ENCODE data around the gene MOB3A.
"Not testable (repeated sequence)": the region's sequence is repeated elsewhere in the genome, so short reads cannot be mapped to it uniquely, and the experiment has no call there.

The MOB3A gene

GRCh38 chr19:2042485-2043250 lies 53.5 kb downstream of the MOB3A start:
- DNase-seq = no peak

- DNase-seq = peak; percentile 97
Measured at GRCh38 chr19:2041683-2042484, 54.2 kb downstream of the MOB3A start.

- DNase-seq = no peak
Measured at GRCh38 chr19:2041433-2041682, 54.8 kb downstream of the MOB3A start.

GRCh38 chr19:2040647-2041432 lies 55.3 kb downstream of the MOB3A start:
- DNase-seq = no peak

- no peak for DNase-seq
Measured at GRCh38 chr19:2039959-2040646, 56.0 kb downstream of the MOB3A start.

GRCh38 chr19:2039089-2039958 lies 56.8 kb downstream of the MOB3A start:
- no peak for DNase-seq

GRCh38 chr19:2038284-2039088 lies 57.6 kb downstream of the MOB3A start:
- DNase-seq = no peak

- no peak for DNase-seq
Measured at GRCh38 chr19:2037651-2038255, 58.4 kb downstream of the MOB3A start.

- DNase-seq = no peak
Measured at GRCh38 chr19:2036424-2036823, 59.7 kb downstream of the MOB3A start.

- no peak for DNase-seq
Measured at GRCh38 chr19:2035590-2035991, 60.5 kb downstream of the MOB3A start.

GRCh38 chr19:2034729-2035589 lies 61.2 kb downstream of the MOB3A start:
- peak; percentile 50 for DNase-seq

GRCh38 chr19:2034253-2034652 lies 61.9 kb downstream of the MOB3A start:
- not testable (repeated sequence) for DNase-seq

GRCh38 chr19:2033825-2034159 lies 62.3 kb downstream of the MOB3A start:
- no peak for DNase-seq

- no peak for DNase-seq
Measured at GRCh38 chr19:2033115-2033824, 62.9 kb downstream of the MOB3A start.

- DNase-seq = peak; percentile 71
Measured at GRCh38 chr19:2032296-2032941, 63.7 kb downstream of the MOB3A start.

GRCh38 chr19:2027361-2027760 lies 68.8 kb downstream of the MOB3A start:
- peak; percentile 38 for DNase-seq

GRCh38 chr19:2026770-2027169 lies 69.4 kb downstream of the MOB3A start:
- DNase-seq = no peak

GRCh38 chr19:2022289-2022688 lies 73.8 kb downstream of the MOB3A start:
- DNase-seq = no peak
